Measurements from ENCODE around the gene SERPINA4. TPM values are rescaled to one million over a fixed set of nuclear protein-coding genes. Genes with fewer than 3 reads are reported as not detected.

Gene SERPINA4
- total RNA-seq, 1 experiment from 2014 or later: not detected

DNA sequence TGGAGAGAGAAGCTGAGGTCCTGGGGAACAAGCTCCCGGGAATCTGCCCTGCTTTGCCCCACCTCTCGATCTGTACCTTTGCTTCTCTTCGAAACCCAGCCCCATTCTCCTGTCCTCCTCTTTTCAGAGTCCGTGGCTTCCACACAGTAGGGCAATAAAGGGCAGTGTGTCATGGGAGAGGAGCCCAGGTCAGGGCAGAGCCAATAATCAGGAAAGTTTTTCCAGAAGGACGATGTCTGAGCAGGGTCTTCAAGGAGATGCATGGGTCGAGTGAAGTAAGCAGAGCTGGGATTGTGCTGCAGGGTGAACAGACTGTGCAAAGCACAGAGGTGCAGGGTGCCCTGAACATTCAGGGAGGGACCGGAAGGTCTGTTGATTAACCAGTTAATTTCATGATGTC lies 22.1 kb upstream of the SERPINA4 start:
- Histone ChIP-seq H3K9me2 (replicated peaks; ENCODE audit: insufficient read depth, low read length) (no peaks in the 10 kb centered on the region), H3K27ac (ENCODE audit: low read length) (no peak overlapping the region), H2AFZ (ENCODE audit: low read length) (no peak overlapping the region), H3K9ac (ENCODE audit: low read length) (no peak overlapping the region), H3K27me3 (ENCODE audit: low read length) (no peaks in the 10 kb centered on the region), H3K36me3 (ENCODE audit: insufficient read depth, low read length) (no peaks in the 10 kb centered on the region), H3K4me1 (ENCODE audit: low read length) (peaks cover 6% of the 10 kb centered on the region), H3K9me3 (ENCODE audit: low read length) (no peaks in the 10 kb centered on the region), H3K79me2 (ENCODE audit: low read length) (no peaks in the 10 kb centered on the region), H3K4me3 (ENCODE audit: low read length) (no peak overlapping the region), H3K4me2 (ENCODE audit: low read depth, low read length, poor library complexity, severe bottlenecking) (no peak overlapping the region), H4K20me1 (ENCODE audit: insufficient read depth, low read depth, low read length) (no peaks in the 10 kb centered on the region)
- no peak for DNase-seq

- Histone ChIP-seq H3K9me2 (replicated peaks; ENCODE audit: insufficient read depth, low read length) (no peaks in the 10 kb centered on the region), H3K9ac (ENCODE audit: low read length) (no peak overlapping the region), H3K4me2 (ENCODE audit: low read depth, low read length, poor library complexity, severe bottlenecking) (no peak overlapping the region), H3K9me3 (ENCODE audit: low read length) (no peaks in the 10 kb centered on the region), H3K27ac (ENCODE audit: low read length) (no peak overlapping the region), H3K79me2 (ENCODE audit: low read length) (no peaks in the 10 kb centered on the region), H3K36me3 (ENCODE audit: insufficient read depth, low read length) (no peaks in the 10 kb centered on the region), H3K4me3 (ENCODE audit: low read length) (no peak overlapping the region), H2AFZ (ENCODE audit: low read length) (no peak overlapping the region), H4K20me1 (ENCODE audit: insufficient read depth, low read depth, low read length) (no peaks in the 10 kb centered on the region), H3K27me3 (ENCODE audit: low read length) (no peaks in the 10 kb centered on the region), H3K4me1 (ENCODE audit: low read length) (peaks cover 6% of the 10 kb centered on the region)
- DNase-seq: no peak
Observed at GRCh38 chr14:94540031-94540794, 21.0 kb upstream of the SERPINA4 start.

DNA sequence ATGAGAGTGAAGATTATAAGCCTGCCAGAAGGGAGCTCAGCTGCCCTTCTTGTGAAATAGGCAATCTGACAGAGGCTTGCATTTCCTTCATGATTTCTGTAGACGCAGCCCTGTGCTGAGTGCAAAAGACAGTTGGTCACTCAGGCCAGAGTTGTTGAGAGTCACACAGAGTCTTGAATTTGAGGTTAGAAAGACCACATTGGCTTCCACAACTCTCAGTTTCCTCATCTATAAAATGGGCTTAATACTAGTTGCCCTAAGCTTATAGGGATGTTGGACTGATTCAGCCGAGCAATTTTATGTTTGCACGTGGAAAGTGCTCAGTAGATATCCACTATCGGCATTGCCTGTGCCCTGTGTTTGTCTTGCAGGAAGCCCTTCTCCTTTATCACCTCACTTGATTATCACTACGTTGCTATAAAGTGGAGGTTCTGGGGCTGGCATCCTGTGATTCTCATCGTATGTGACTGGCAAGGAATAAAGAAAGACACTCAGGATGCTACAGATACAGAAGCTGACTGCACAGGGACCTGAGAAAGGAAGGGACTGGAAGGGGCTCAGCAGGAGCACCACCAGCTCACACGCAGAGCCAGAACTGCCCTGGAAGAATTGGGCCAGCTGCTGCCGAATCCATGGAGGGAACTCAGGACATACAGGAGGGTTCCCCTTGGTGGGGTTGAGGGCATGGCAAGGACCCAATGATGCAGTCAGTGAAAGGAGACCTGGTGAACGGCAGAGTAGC lies 19.8 kb upstream of the SERPINA4 start:
- Histone ChIP-seq H3K4me3 (ENCODE audit: low read length) (no peak overlapping the region), H3K9me2 (replicated peaks; ENCODE audit: insufficient read depth, low read length) (no peaks in the 10 kb centered on the region), H3K4me2 (ENCODE audit: low read depth, low read length, poor library complexity, severe bottlenecking) (no peak overlapping the region), H3K27me3 (ENCODE audit: low read length) (no peaks in the 10 kb centered on the region), H3K36me3 (ENCODE audit: insufficient read depth, low read length) (no peaks in the 10 kb centered on the region), H3K4me1 (ENCODE audit: low read length) (peaks cover 6% of the 10 kb centered on the region), H4K20me1 (ENCODE audit: insufficient read depth, low read depth, low read length) (no peaks in the 10 kb centered on the region), H3K9ac (ENCODE audit: low read length) (no peak overlapping the region), H3K79me2 (ENCODE audit: low read length) (no peaks in the 10 kb centered on the region), H3K9me3 (ENCODE audit: low read length) (no peaks in the 10 kb centered on the region), H3K27ac (ENCODE audit: low read length) (no peak overlapping the region), H2AFZ (ENCODE audit: low read length) (no peak overlapping the region)
- no peak for DNase-seq

DNA sequence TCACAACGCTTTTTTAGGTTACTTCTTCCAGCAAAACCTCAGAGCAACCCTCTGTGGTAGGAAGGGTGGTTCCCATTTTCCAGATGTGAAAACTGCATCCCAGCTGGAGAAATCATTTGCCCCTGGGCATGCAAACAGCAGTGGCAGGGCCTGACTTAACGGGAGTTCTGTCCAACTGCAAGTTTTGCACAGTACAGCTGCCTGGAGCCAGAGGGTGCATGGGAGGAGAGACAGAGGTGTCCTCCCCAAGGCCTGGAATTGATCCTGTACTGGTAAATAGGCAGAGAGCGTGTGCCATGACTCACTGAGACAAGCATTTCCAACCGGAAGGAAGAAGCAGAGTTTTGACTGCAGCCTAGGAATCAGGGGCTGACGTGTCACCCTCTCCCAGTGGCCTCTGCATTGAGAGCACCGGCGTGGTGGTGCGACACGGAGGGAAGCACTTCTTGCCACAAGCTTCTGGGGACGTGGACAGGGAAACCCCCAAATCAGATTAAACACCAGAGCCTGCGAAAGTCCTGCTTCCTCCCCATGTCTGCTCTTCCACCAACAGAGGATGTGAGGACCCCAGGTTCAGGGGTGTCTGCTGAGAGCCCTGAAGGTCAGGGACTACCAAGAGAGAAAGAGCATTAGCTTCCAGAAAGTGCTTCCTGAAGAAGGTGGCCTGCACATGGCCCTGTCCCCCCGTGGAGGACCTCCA lies 19.0 kb upstream of the SERPINA4 start:
- Histone ChIP-seq H3K27me3 (ENCODE audit: low read length) (no peaks in the 10 kb centered on the region), H4K20me1 (ENCODE audit: insufficient read depth, low read depth, low read length) (no peaks in the 10 kb centered on the region), H3K79me2 (ENCODE audit: low read length) (no peaks in the 10 kb centered on the region), H3K4me1 (ENCODE audit: low read length) (peaks cover 3% of the 10 kb centered on the region; the same call in 1 of the 2 replicates), H3K9me2 (replicated peaks; ENCODE audit: insufficient read depth, low read length) (no peaks in the 10 kb centered on the region), H3K27ac (ENCODE audit: low read length) (no peak overlapping the region), H3K4me2 (ENCODE audit: low read depth, low read length, poor library complexity, severe bottlenecking) (no peak overlapping the region), H3K36me3 (ENCODE audit: insufficient read depth, low read length) (no peaks in the 10 kb centered on the region), H3K9me3 (ENCODE audit: low read length) (no peaks in the 10 kb centered on the region), H3K9ac (ENCODE audit: low read length) (no peak overlapping the region), H2AFZ (ENCODE audit: low read length) (no peak overlapping the region), H3K4me3 (ENCODE audit: low read length) (no peak overlapping the region)
- no peak for DNase-seq

- H3K9ac ChIP-seq (ENCODE audit: low read length): no peak overlapping the region
- no peaks in the 10 kb centered on the region for H3K9me2 ChIP-seq (replicated peaks; ENCODE audit: insufficient read depth, low read length)
Observed at GRCh38 chr14:94542811-94543440, 18.3 kb upstream of the SERPINA4 start.

DNA sequence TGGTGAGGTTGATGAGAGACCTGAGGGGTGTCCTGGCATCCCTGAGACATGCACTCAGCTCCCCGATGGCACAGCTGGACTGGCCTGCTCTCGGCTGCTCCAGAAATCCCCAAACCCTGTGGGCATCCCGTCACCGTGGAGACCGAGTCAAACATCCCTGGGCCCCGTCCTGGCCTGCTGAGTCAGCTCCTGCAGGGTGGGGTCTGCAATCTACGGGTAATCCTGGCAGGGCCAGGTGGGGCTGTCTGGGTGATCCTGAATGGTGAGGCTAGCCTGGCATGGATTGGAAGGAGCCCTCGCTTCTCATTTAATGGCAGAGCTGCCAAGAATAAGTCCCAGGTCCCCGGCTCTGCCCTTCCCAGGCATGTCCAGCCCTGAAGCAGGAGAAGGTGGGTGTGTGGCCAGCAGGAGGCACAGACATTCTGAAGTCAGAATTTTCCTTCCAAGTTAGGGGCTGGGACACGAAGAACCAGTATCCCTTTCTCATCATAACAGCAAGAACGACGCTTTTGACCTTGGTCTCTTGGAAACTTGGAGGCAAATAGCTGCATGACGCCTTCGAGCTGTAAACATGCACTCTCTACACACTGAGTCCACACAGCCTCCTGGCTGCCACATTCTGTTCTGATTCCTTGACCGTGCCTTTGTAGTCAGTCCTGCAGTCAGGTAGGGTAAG lies 17.7 kb upstream of the SERPINA4 start:
- H3K9me2 ChIP-seq (replicated peaks; ENCODE audit: insufficient read depth, low read length): no peaks in the 10 kb centered on the region
- H3K4me1 ChIP-seq (ENCODE audit: low read length): peaks cover 3% of the 10 kb centered on the region; the same call in 1 of the 2 replicates
- no peaks in the 10 kb centered on the region for H3K27me3 ChIP-seq (ENCODE audit: low read length)
- no peak overlapping the region for H3K4me3 ChIP-seq (ENCODE audit: low read length)
- no peak overlapping the region for H3K4me2 ChIP-seq (ENCODE audit: low read depth, low read length, poor library complexity, severe bottlenecking)
- DNase-seq: no peak
- no peaks in the 10 kb centered on the region for H3K9me3 ChIP-seq (ENCODE audit: low read length)
- no peak overlapping the region for H3K9ac ChIP-seq (ENCODE audit: low read length)
- no peak overlapping the region for H2AFZ ChIP-seq (ENCODE audit: low read length)
- H3K27ac ChIP-seq (ENCODE audit: low read length): no peak overlapping the region
- no peaks in the 10 kb centered on the region for H3K79me2 ChIP-seq (ENCODE audit: low read length)
- H4K20me1 ChIP-seq (ENCODE audit: insufficient read depth, low read depth, low read length): no peaks in the 10 kb centered on the region
- no peaks in the 10 kb centered on the region for H3K36me3 ChIP-seq (ENCODE audit: insufficient read depth, low read length)

More at GRCh38 chr14:94542811-94543440, 18.3 kb upstream of the SERPINA4 start:
- H3K27ac ChIP-seq (ENCODE audit: low read length): no peak overlapping the region
- H3K79me2 ChIP-seq (ENCODE audit: low read length): no peaks in the 10 kb centered on the region
- H4K20me1 ChIP-seq (ENCODE audit: insufficient read depth, low read depth, low read length): no peaks in the 10 kb centered on the region
- DNase-seq: no peak
- peaks cover 3% of the 10 kb centered on the region; the same call in 1 of the 2 replicates for H3K4me1 ChIP-seq (ENCODE audit: low read length)
- H3K9me3 ChIP-seq (ENCODE audit: low read length): no peaks in the 10 kb centered on the region
- H3K27me3 ChIP-seq (ENCODE audit: low read length): no peaks in the 10 kb centered on the region
- no peak overlapping the region for H3K4me3 ChIP-seq (ENCODE audit: low read length)
- H3K36me3 ChIP-seq (ENCODE audit: insufficient read depth, low read length): no peaks in the 10 kb centered on the region
- no peak overlapping the region for H3K4me2 ChIP-seq (ENCODE audit: low read depth, low read length, poor library complexity, severe bottlenecking)
- no peak overlapping the region for H2AFZ ChIP-seq (ENCODE audit: low read length)

- DNase-seq: no peak
- Histone ChIP-seq H3K27me3 (ENCODE audit: low read length) (no peaks in the 10 kb centered on the region), H3K4me1 (ENCODE audit: low read length) (peaks cover 3% of the 10 kb centered on the region; the same call in 1 of the 2 replicates), H3K4me3 (ENCODE audit: low read length) (no peak overlapping the region), H3K36me3 (ENCODE audit: insufficient read depth, low read length) (no peaks in the 10 kb centered on the region), H4K20me1 (ENCODE audit: insufficient read depth, low read depth, low read length) (no peaks in the 10 kb centered on the region), H3K9me3 (ENCODE audit: low read length) (no peaks in the 10 kb centered on the region), H3K9ac (ENCODE audit: low read length) (no peak overlapping the region), H3K79me2 (ENCODE audit: low read length) (no peaks in the 10 kb centered on the region), H3K4me2 (ENCODE audit: low read depth, low read length, poor library complexity, severe bottlenecking) (no peak overlapping the region), H3K27ac (ENCODE audit: low read length) (no peak overlapping the region), H3K9me2 (replicated peaks; ENCODE audit: insufficient read depth, low read length) (no peaks in the 10 kb centered on the region), H2AFZ (ENCODE audit: low read length) (no peak overlapping the region)
Observed at GRCh38 chr14:94544726-94545125, 16.5 kb upstream of the SERPINA4 start.

Data from Karpas-422 (cell line).